Right lobe of liver (tissue), 6 donors: ENCODE results near the gene RAB4B. TPM values are rescaled to one million over a fixed set of nuclear protein-coding genes. Genes with fewer than 3 reads are reported as not detected.
"Not testable (repeated sequence)": the region's sequence is repeated elsewhere in the genome, so short reads cannot be mapped to it uniquely, and the experiment has no call there.

Source experiments
- ATAC-seq, 4 donors: fragments of 200-7000 bp; cut with Tn5 transposase; one replicate each; pipeline ENCODE4 v1.9.1; 2020; ENCODE audit warnings: mild to moderate bottlenecking in 4 of 4, moderate library complexity in 4 of 4
- DNase-seq, 3 donors: peaks; one replicate each; pipeline ENCODE4 v3.0.0-alpha.2; 2020
- H3K27ac ChIP-seq, 3 donors: fragments of 200-600 bp; one replicate each; pipeline ENCODE4 v1.8.0; 2022
- H3K27me3 ChIP-seq, 2 donors: fragments of 200-600 bp; one replicate each; pipeline ENCODE4 v1.8.0; 2022
- H3K36me3 ChIP-seq, 4 donors: fragments of 200-600 bp; sonication (generic) in 1 of 4; one replicate each; pipeline versions ENCODE4 v1.5.1 to v1.8.0; 2017 to 2022; ENCODE audit warnings: control low read depth in 1 of 4
- H3K4me1 ChIP-seq, 4 donors: fragments of 200-600 bp; sonication (generic) in 1 of 4; one replicate each; pipeline versions ENCODE4 v1.5.1 to v1.8.0; 2017 to 2022; ENCODE audit warnings: control low read depth in 1 of 4
- H3K4me3 ChIP-seq, 3 donors: fragments of 200-600 bp; one replicate each; pipeline ENCODE4 v1.8.0; 2022
- H3K9me3 ChIP-seq, 4 donors: fragments of 200-600 bp; sonication (generic) in 1 of 4; one replicate each; pipeline versions ENCODE4 v1.5.1 to v1.8.0; 2017 to 2022; ENCODE audit warnings: control low read depth in 1 of 4
- CTCF ChIP-seq, 4 donors: fragments of 200-600 bp in 3 of 4; fragments of 450-650 bp in 1 of 4; IDR thresholded peaks; one replicate each; pipeline versions ENCODE4 v1.5.1 to v1.8.0; 2016 to 2022; ENCODE audit warnings: antibody characterized with exemption in 4 of 4, mild to moderate bottlenecking in 2 of 4
- POLR2A ChIP-seq: fragments of 450-650 bp; IDR thresholded peaks from one replicate; pipeline ENCODE4 v1.6.1; 2017; ENCODE audit warnings: antibody characterized with exemption, mild to moderate bottlenecking
- WGBS: methylation state at CpG from one replicate; pipeline ENCODE4 v1.1.6; 2018; ENCODE audit warnings: low coverage, low lambda C conversion rate; ENCODE audit not compliant: insufficient coverage; ENCODE audit errors: missing lambda C conversion rate; 5-methylcytosine and 5-hydroxymethylcytosine counted together
- intact Hi-C, 2 donors: fragments of 100-400 bp; cut with DNase I; formaldehyde crosslinking; loops; one replicate each; pipeline versions ENCODE4 v1.11.2 to v1.14.1; 2022
- total RNA-seq, 6 experiments: library from RNA; depleted of rRNA in 2 of 6; stranded (reverse); fragments of >200 nt in 2 of 6; fragmentation: NEBNext Ultra II Directional in 3 of 6; extraction: Animal tissue kit (Norgen Biotek cat#: 25700) in 3 of 6; gene quantifications; one replicate each; pipeline versions ENCODE4 v1.1.0 to v1.2.4, GENCODE V29; 2016 to 2023
- donor health status: DM: no; HTN: yes; CAD: no.
- donor health status: DM: no; HTN: no; CAD: no.
- donor health status: DM: no; HTN: no; CAD: no.
- donor health status: DM: no; HTN: yes; CAD: no.
- donor health status: DM: no; HTN: yes; CAD: no.

Gene RAB4B
- total RNA-seq, 6 experiments from 2014 or later, result 6.4 to 17.2 (median 10.2) TPM

GRCh38 chr19:40810160-40810559 is 32.1 kb downstream of the RAB4B start:
- H3K9me3 ChIP-seq, result no peaks in the 10 kb centered on the region
- intact Hi-C loops, result no loop called here
- no peak for DNase-seq
- peaks cover 0 to 11% (median 4%) of the 10 kb centered on the region in 4 donors for H3K4me1 ChIP-seq
- ATAC-seq, result no peak
- WGBS, result 60% methylated on average over 2 of the region's 14 CpGs
- no peak for TF ChIP-seq CTCF (IDR thresholded peaks at IDR 0.05)
- no peak for TF ChIP-seq POLR2A
- peak overlapping the region in 1 of 3 donors; percentile 16 for H3K4me3 ChIP-seq
- H3K27ac ChIP-seq, result no peak overlapping the region
- H3K36me3 ChIP-seq, result peaks cover 0 to 26% (median 9%) of the 10 kb centered on the region in 4 donors
- no peaks in the 10 kb centered on the region for H3K27me3 ChIP-seq

- ATAC-seq (peak; percentile 78 to 92 (median 83)), DNase-seq (peak; percentile 71 to 79 (median 78))
- WGBS, result 15% methylated on average over 17 of the region's 65 CpGs
- H3K4me1 ChIP-seq, intact Hi-C loops, H3K9me3 ChIP-seq, H3K27me3 ChIP-seq: not testable (repeated sequence)
- Histone ChIP-seq H3K4me3 (peak overlapping the region in 2 of 3 donors; percentile 16 to 45), H3K27ac (peak overlapping the region in 1 of 3 donors; percentile 24), H3K36me3 (peaks cover 0 to 26% (median 9%) of the 10 kb centered on the region in 4 donors)
- peak in 1 of 4 donors; percentile 13 for TF ChIP-seq CTCF (IDR thresholded peaks at IDR 0.05)
Measured at GRCh38 chr19:40810649-40811408, 32.8 kb downstream of the RAB4B start.

- TF ChIP-seq POLR2A, result no peak
- TF ChIP-seq CTCF (IDR thresholded peaks at IDR 0.05), result no peak
- Histone ChIP-seq H3K36me3 (peaks cover 0 to 26% (median 9%) of the 10 kb centered on the region in 4 donors), H3K4me1 (no peaks in the 10 kb centered on the region), H3K27me3 (no peaks in the 10 kb centered on the region), H3K9me3 (no peaks in the 10 kb centered on the region), H3K27ac (peak overlapping the region in 1 of 3 donors; percentile 24), H3K4me3 (peak overlapping the region in 1 of 3 donors; percentile 26)
- WGBS, result 25% methylated on average over 14 of the region's 35 CpGs
- intact Hi-C loops, result no loop called here
- ATAC-seq, result no peak
- peak in 1 of 3 donors; percentile 49 for DNase-seq
Measured at GRCh38 chr19:40811478-40812341, 33.7 kb downstream of the RAB4B start.

GRCh38 chr19:40812571-40812970 is 34.5 kb downstream of the RAB4B start:
- H3K27me3 ChIP-seq, ATAC-seq, H3K4me3 ChIP-seq, H3K4me1 ChIP-seq, H3K9me3 ChIP-seq, H3K27ac ChIP-seq, intact Hi-C loops: not testable (repeated sequence)
- peaks cover 0 to 17% (median 9%) of the 10 kb centered on the region in 4 donors for H3K36me3 ChIP-seq
- WGBS, result 94% methylated on average over 5 of the region's 7 CpGs
- DNase-seq, result peak in 1 of 3 donors; percentile 44
